Measurements from ENCODE around the gene RNF207.

DNA sequence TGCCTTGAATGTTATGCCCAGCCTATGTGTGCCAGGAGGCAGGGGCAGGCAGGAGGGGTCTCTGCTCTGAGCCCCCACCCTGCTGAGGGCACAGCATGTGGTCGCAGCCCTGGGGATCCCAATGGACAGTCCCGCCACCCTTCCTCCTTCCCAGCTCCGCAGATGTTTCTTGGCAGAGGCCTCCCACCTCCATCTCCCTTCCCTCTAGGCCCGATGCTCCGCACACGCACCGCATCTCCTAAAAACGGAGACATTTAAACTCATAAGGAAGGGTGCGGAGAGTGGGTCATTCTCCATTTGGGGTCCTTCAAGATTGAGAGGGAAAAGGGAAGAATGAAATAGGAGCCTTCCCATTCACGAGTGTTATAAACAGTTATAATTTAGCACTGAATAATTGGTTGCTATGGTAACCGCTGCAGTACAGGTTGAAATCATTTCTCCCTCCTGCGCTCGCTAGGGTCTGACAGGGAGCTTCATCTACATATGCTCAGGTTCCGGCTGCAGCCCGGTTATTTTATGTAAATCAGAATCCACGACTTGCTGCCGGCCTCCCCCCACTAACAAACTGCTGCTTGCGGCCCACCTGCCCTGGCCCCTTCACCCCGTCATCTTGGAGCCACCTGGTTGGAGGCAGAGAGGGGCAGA lies 41.8 kb upstream of the RNF207 start:
- TF ChIP-seq, protein P1, sequence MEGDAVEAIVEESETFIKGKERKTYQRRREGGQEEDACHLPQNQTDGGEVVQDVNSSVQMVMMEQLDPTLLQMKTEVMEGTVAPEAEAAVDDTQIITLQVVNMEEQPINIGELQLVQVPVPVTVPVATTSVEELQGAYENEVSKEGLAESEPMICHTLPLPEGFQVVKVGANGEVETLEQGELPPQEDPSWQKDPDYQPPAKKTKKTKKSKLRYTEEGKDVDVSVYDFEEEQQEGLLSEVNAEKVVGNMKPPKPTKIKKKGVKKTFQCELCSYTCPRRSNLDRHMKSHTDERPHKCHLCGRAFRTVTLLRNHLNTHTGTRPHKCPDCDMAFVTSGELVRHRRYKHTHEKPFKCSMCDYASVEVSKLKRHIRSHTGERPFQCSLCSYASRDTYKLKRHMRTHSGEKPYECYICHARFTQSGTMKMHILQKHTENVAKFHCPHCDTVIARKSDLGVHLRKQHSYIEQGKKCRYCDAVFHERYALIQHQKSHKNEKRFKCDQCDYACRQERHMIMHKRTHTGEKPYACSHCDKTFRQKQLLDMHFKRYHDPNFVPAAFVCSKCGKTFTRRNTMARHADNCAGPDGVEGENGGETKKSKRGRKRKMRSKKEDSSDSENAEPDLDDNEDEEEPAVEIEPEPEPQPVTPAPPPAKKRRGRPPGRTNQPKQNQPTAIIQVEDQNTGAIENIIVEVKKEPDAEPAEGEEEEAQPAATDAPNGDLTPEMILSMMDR (conservative IDR thresholded peaks at IDR 0.05 in 1 of 2, IDR thresholded peaks at IDR 0.05 in 1 of 2; ENCODE audit: low read depth in 1 of 2, low read length in 2 of 2) = no peak
- no peak for TF ChIP-seq EZH2 (IDR thresholded peaks at IDR 0.05; ENCODE audit: low read length, missing control alignments)
